ENCODE results near the gene ARMC10. TPM values are rescaled to one million over a fixed set of nuclear protein-coding genes. Genes with fewer than 3 reads are reported as not detected.

The ARMC10 gene
- total RNA-seq, 1 donor from 2014 or later = 24.9 TPM

GRCh38 chr7:103113164-103113563 is 38.2 kb downstream of the ARMC10 start:
- ChIA-PET POLR2A (interaction anchor here (0.7 kb wide), 1 partner anchor 17 kb away, joined by 3 read pairs; no protein-coding TSS in a partner anchor), CTCF (no interaction called here)
- no peaks in the 10 kb centered on the region for H3K27me3 Mint-ChIP-seq
- H3K36me3 Mint-ChIP-seq (ENCODE audit: low read depth) = peaks cover 54% of the 10 kb centered on the region
- ATAC-seq (ENCODE audit: low read depth) = no peak
- intact Hi-C loops (cut with micrococcal nuclease) = no loop called here
- H3K27ac Mint-ChIP-seq = no peak overlapping the region
- peaks cover 3% of the 10 kb centered on the region for H3K4me1 Mint-ChIP-seq
- DNase-seq = no peak
- no peak overlapping the region for H3K4me3 Mint-ChIP-seq
- peaks cover 2% of the 10 kb centered on the region for H3K9me3 Mint-ChIP-seq
- TF ChIP-seq CTCF (IDR thresholded peaks at IDR 0.05) = no peak

- Mint-ChIP-seq H3K36me3 (ENCODE audit: low read depth) (peaks cover 52% of the 10 kb centered on the region), H3K27ac (no peak overlapping the region), H3K9me3 (peaks cover 2% of the 10 kb centered on the region), H3K4me1 (peaks cover 3% of the 10 kb centered on the region), H3K4me3 (no peak overlapping the region), H3K27me3 (no peaks in the 10 kb centered on the region)
- ATAC-seq (ENCODE audit: low read depth) (no peak), DNase-seq (no peak)
- intact Hi-C loops (cut with micrococcal nuclease) = no loop called here
- no peak for TF ChIP-seq CTCF (IDR thresholded peaks at IDR 0.05)
- POLR2A ChIA-PET = no interaction called here
- CTCF ChIA-PET = no interaction called here
Observed at GRCh38 chr7:103114576-103115008, 39.7 kb downstream of the ARMC10 start.

- H3K9me3 Mint-ChIP-seq = peaks cover 2% of the 10 kb centered on the region
- no peak overlapping the region for H3K4me3 Mint-ChIP-seq
- no peak for TF ChIP-seq CTCF (IDR thresholded peaks at IDR 0.05)
- peaks cover 48% of the 10 kb centered on the region for H3K36me3 Mint-ChIP-seq (ENCODE audit: low read depth)
- H3K4me1 Mint-ChIP-seq = no peaks in the 10 kb centered on the region
- intact Hi-C loops (cut with micrococcal nuclease) = no loop called here
- ChIA-PET POLR2A (no interaction called here), CTCF (no interaction called here)
- H3K27me3 Mint-ChIP-seq = no peaks in the 10 kb centered on the region
- no peak overlapping the region for H3K27ac Mint-ChIP-seq
- ATAC-seq (ENCODE audit: low read depth) = no peak
- no peak for DNase-seq
Observed at GRCh38 chr7:103115771-103116170, 40.8 kb downstream of the ARMC10 start.

- no peak for TF ChIP-seq CTCF (IDR thresholded peaks at IDR 0.05)
- POLR2A ChIA-PET = no interaction called here
- ATAC-seq (ENCODE audit: low read depth) (no peak), DNase-seq (no peak)
- intact Hi-C loops (cut with micrococcal nuclease) = no loop called here
- CTCF ChIA-PET = no interaction called here
- Mint-ChIP-seq H3K27me3 (no peaks in the 10 kb centered on the region), H3K9me3 (peaks cover 2% of the 10 kb centered on the region), H3K4me3 (no peak overlapping the region), H3K27ac (no peak overlapping the region), H3K4me1 (no peaks in the 10 kb centered on the region), H3K36me3 (ENCODE audit: low read depth) (peaks cover 50% of the 10 kb centered on the region)
Observed at GRCh38 chr7:103116511-103116910, 41.6 kb downstream of the ARMC10 start.

- peaks cover 51% of the 10 kb centered on the region for H3K36me3 Mint-ChIP-seq (ENCODE audit: low read depth)
- no peak overlapping the region for H3K4me3 Mint-ChIP-seq
- intact Hi-C loops (cut with micrococcal nuclease) = no loop called here
- ATAC-seq (ENCODE audit: low read depth) (no peak), DNase-seq (no peak)
- no peak overlapping the region for H3K27ac Mint-ChIP-seq
- no peaks in the 10 kb centered on the region for H3K27me3 Mint-ChIP-seq
- no peaks in the 10 kb centered on the region for H3K4me1 Mint-ChIP-seq
- ChIA-PET POLR2A (no interaction called here), CTCF (no interaction called here)
- no peak for TF ChIP-seq CTCF (IDR thresholded peaks at IDR 0.05)
- peaks cover 2% of the 10 kb centered on the region for H3K9me3 Mint-ChIP-seq
Observed at GRCh38 chr7:103116991-103117390, 42.1 kb downstream of the ARMC10 start.
